GM21381 (cell line): Measurements from ENCODE around the gene MAU2.

Source experiments
- ATAC-seq: cut with Tn5 transposase; IDR thresholded peaks from one replicate; pipeline ENCODE4 v1.9.1; 2021; ENCODE audit warnings: mild to moderate bottlenecking, moderate library complexity; ENCODE audit not compliant: unreplicated experiment

The MAU2 gene

GRCh38 chr19:19320361-19321140 lies at the start of gene MAU2, which contains the start of gene SUGP1:
Gene MAU2 (plus strand): TSS chr19:19320829. CDS start chr19:19320860, 31 bp downstream.
Gene SUGP1 (minus strand): TSS chr19:19320509. CDS start chr19:19320496, 13 bp downstream.
- peak; percentile 90 for ATAC-seq

GRCh38 chr19:19271828-19272599 lies 48.6 kb upstream of the MAU2 start:
- no peak for ATAC-seq

GRCh38 chr19:19274146-19274545 lies 46.5 kb upstream of the MAU2 start:
- ATAC-seq, result no peak

GRCh38 chr19:19274716-19275565 lies 45.7 kb upstream of the MAU2 start:
- ATAC-seq, result no peak

- ATAC-seq, result no peak
Measured at GRCh38 chr19:19276386-19276785, 44.2 kb upstream of the MAU2 start.

GRCh38 chr19:19276851-19277250 lies 43.8 kb upstream of the MAU2 start:
- no peak for ATAC-seq

- no peak for ATAC-seq
Measured at GRCh38 chr19:19278315-19278714, 42.3 kb upstream of the MAU2 start.

- no peak for ATAC-seq
Measured at GRCh38 chr19:19279062-19279612, 41.5 kb upstream of the MAU2 start.

- ATAC-seq, result no peak
Measured at GRCh38 chr19:19279853-19280252, 40.8 kb upstream of the MAU2 start.

GRCh38 chr19:19280561-19280960 lies 40.1 kb upstream of the MAU2 start:
- ATAC-seq, result no peak

GRCh38 chr19:19285686-19286085 lies 34.9 kb upstream of the MAU2 start:
- no peak for ATAC-seq

GRCh38 chr19:19292607-19293006 lies 28.0 kb upstream of the MAU2 start:
- no peak for ATAC-seq

- ATAC-seq, result no peak
Measured at GRCh38 chr19:19294914-19295313, 25.7 kb upstream of the MAU2 start.

GRCh38 chr19:19296953-19297689 lies 23.5 kb upstream of the MAU2 start:
- no peak for ATAC-seq

GRCh38 chr19:19297759-19298158 lies 22.9 kb upstream of the MAU2 start:
- no peak for ATAC-seq

- no peak for ATAC-seq
Measured at GRCh38 chr19:19300613-19301012, 20.0 kb upstream of the MAU2 start.

GRCh38 chr19:19303411-19303810 lies 17.2 kb upstream of the MAU2 start:
- no peak for ATAC-seq

GRCh38 chr19:19304186-19304965 lies 16.3 kb upstream of the MAU2 start:
- ATAC-seq, result no peak

GRCh38 chr19:19305066-19305465 lies 15.6 kb upstream of the MAU2 start:
- no peak for ATAC-seq
